ENCODE measurements around the gene MLX.

Gene MLX

GRCh38 chr17:42559075-42559474, 7.8 kb upstream of the MLX start:
- DNase-seq, result no peak

GRCh38 chr17:42560246-42560645, 6.7 kb upstream of the MLX start:
- DNase-seq, result no peak

GRCh38 chr17:42561897-42562387, 5.0 kb upstream of the MLX start, which contains the start of gene COASY:
Gene COASY, plus strand, starts transcription at chr17:42562148. Its CDS starts 475 bp downstream, at chr17:42562623.
- peak; percentile 71 for DNase-seq

GRCh38 chr17:42562388-42563142, 4.3 kb upstream of the MLX start:
- no peak for DNase-seq

- DNase-seq, result no peak
These were observed 3.8 kb upstream of the MLX start for GRCh38 chr17:42563143-42563509.

GRCh38 chr17:42563543-42563942, 3.4 kb upstream of the MLX start:
- no peak for DNase-seq

GRCh38 chr17:42563950-42564349, 3.0 kb upstream of the MLX start:
- no peak for DNase-seq

- no peak for DNase-seq
These were observed 1.9 kb upstream of the MLX start for GRCh38 chr17:42564815-42565522.

- DNase-seq, result no peak
These were observed 1.2 kb upstream of the MLX start for GRCh38 chr17:42565523-42566214.

GRCh38 chr17:42566215-42566882, 551 bp upstream of the MLX start:
- DNase-seq, result no peak

- no peak for DNase-seq
These were observed 1.6 kb downstream of the MLX start for GRCh38 chr17:42568341-42569111.

GRCh38 chr17:42571435-42572225, 4.7 kb downstream of the MLX start:
- DNase-seq, result no peak

- no peak for DNase-seq
These were observed 6.2 kb downstream of the MLX start for GRCh38 chr17:42573095-42573494.

GRCh38 chr17:42574463-42574862, 7.6 kb downstream of the MLX start:
- DNase-seq, result no peak

- no peak for DNase-seq
These were observed 10.2 kb downstream of the MLX start for GRCh38 chr17:42577140-42577531.

GRCh38 chr17:42577532-42578281, 10.8 kb downstream of the MLX start, which contains the start of gene PSMC3IP:
Gene PSMC3IP, minus strand, starts transcription at chr17:42577729. Its CDS starts 43 bp downstream, at chr17:42577686.
- peak; percentile 95 for DNase-seq

GRCh38 chr17:42578282-42578869, 11.5 kb downstream of the MLX start:
- no peak for DNase-seq

- DNase-seq, result no peak
These were observed 13.1 kb downstream of the MLX start for GRCh38 chr17:42579794-42580551.

- DNase-seq, result no peak
These were observed 14.9 kb downstream of the MLX start for GRCh38 chr17:42581744-42582270.
